H9 (cell line): ENCODE data around the gene RNF213. TPM values are rescaled to one million over a fixed set of nuclear protein-coding genes. Genes with fewer than 3 reads are reported as not detected.
A peak's percentile ranks its signal among the peaks of the same experiment; 100 is the strongest.

ENCODE experiments used
- DNase-seq: peaks from one replicate; pipeline ENCODE4 v3.0.0-alpha.2; 2017
- H2AFZ ChIP-seq: one replicate; pipeline ENCODE4 v1.6.1; 2013; ENCODE audit warnings: mild to moderate bottlenecking, low read length, control low read depth, moderate library complexity
- H2AK5ac ChIP-seq: 2 replicates; pipeline ENCODE4 v1.6.1; 2013; ENCODE audit warnings: low read length, control low read depth, mixed read lengths; ENCODE audit not compliant: insufficient read length
- H2BK120ac ChIP-seq: one replicate; pipeline ENCODE4 v1.6.1; 2013; ENCODE audit warnings: low read depth, mild to moderate bottlenecking, low read length, control low read depth, inconsistent platforms; ENCODE audit not compliant: poor library complexity, severe bottlenecking
- H2BK12ac ChIP-seq: 2 replicates; pipeline ENCODE4 v1.6.1; 2013; ENCODE audit warnings: low read length, control low read depth, mixed read lengths, low read depth; ENCODE audit not compliant: insufficient read length
- H2BK15ac ChIP-seq: 2 replicates; pipeline ENCODE4 v1.6.1; 2013; ENCODE audit warnings: low read depth, low read length, control low read depth
- H2BK20ac ChIP-seq: one replicate; pipeline ENCODE4 v1.6.1; 2013; ENCODE audit warnings: low read depth, mild to moderate bottlenecking, low read length, control low read depth, inconsistent platforms; ENCODE audit not compliant: poor library complexity, severe bottlenecking
- H2BK5ac ChIP-seq: 2 replicates; pipeline ENCODE4 v1.6.1; 2013; ENCODE audit warnings: low read length, control low read depth, mixed read lengths; ENCODE audit not compliant: insufficient read length
- H3K14ac ChIP-seq: 2 replicates; pipeline ENCODE4 v1.6.1; 2013; ENCODE audit warnings: low read length, control low read depth; ENCODE audit not compliant: insufficient read depth
- H3K18ac ChIP-seq: 2 replicates; pipeline ENCODE4 v1.6.1; 2013; ENCODE audit warnings: low read depth, mild to moderate bottlenecking, mixed read lengths, low read length, control low read depth; ENCODE audit not compliant: insufficient read length
- H3K23ac ChIP-seq: 2 replicates; pipeline ENCODE4 v1.6.1; 2013; ENCODE audit warnings: low read length, control low read depth, mixed read lengths, low read depth; ENCODE audit not compliant: insufficient read length
- H3K23me2 ChIP-seq: 2 replicates; pipeline ENCODE4 v1.6.1; 2013; ENCODE audit warnings: low read depth, mild to moderate bottlenecking, mixed read lengths, low read length, control low read depth; ENCODE audit not compliant: insufficient read length, poor library complexity, severe bottlenecking
- H3K27ac ChIP-seq: 2 replicates; pipeline ENCODE4 v1.5.1; 2013; ENCODE audit warnings: low read length, control low read depth, mixed read lengths, low read depth; ENCODE audit not compliant: insufficient read length
- H3K27me3 ChIP-seq: 2 replicates; pipeline ENCODE4 v1.6.1; 2013; ENCODE audit warnings: low read length, control low read depth, inconsistent platforms; ENCODE audit not compliant: insufficient read depth
- H3K4ac ChIP-seq: 2 replicates; pipeline ENCODE4 v1.6.1; 2013; ENCODE audit warnings: low read depth, mild to moderate bottlenecking, control low read depth, inconsistent platforms, low read length, moderate library complexity
- H3K4me1 ChIP-seq: 2 replicates; pipeline ENCODE4 v1.6.1; 2013; ENCODE audit warnings: low read length, control low read depth, inconsistent platforms; ENCODE audit not compliant: insufficient read depth
- H3K4me2 ChIP-seq: 2 replicates; pipeline ENCODE4 v1.6.1; 2013; ENCODE audit warnings: low read length, control low read depth, mixed read lengths; ENCODE audit not compliant: insufficient read length, insufficient read depth
- H3K56ac ChIP-seq: 2 replicates; pipeline ENCODE4 v1.6.1; 2013; ENCODE audit warnings: low read depth, mild to moderate bottlenecking, mixed read lengths, low read length, control low read depth; ENCODE audit not compliant: insufficient read length
- H3K79me1 ChIP-seq: 2 replicates; pipeline ENCODE4 v1.6.1; 2013; ENCODE audit warnings: low read depth, mild to moderate bottlenecking, moderate library complexity, low read length, control low read depth, inconsistent platforms; ENCODE audit not compliant: insufficient read depth, poor library complexity, severe bottlenecking
- H3K79me2 ChIP-seq: 2 replicates; pipeline ENCODE4 v1.6.1; 2013; ENCODE audit warnings: low read length, control low read depth, inconsistent platforms; ENCODE audit not compliant: insufficient read depth
- H3K9ac ChIP-seq: 2 replicates; pipeline ENCODE4 v1.6.1; 2013; ENCODE audit warnings: low read length, control low read depth, mixed read lengths; ENCODE audit not compliant: insufficient read length; ENCODE audit errors: extremely low read depth
- H3K9me3 ChIP-seq: one replicate; pipeline ENCODE4 v1.6.1; 2013; ENCODE audit warnings: low read depth, low read length, inconsistent platforms; ENCODE audit not compliant: control insufficient read depth
- H3T11ph ChIP-seq: one replicate; pipeline ENCODE4 v1.6.1; 2013; ENCODE audit warnings: mild to moderate bottlenecking, low read length, control low read depth, inconsistent platforms
- H4K20me1 ChIP-seq: one replicate; pipeline ENCODE4 v1.6.1; 2013; ENCODE audit not compliant: control insufficient read depth, insufficient read length, insufficient read depth
- H4K5ac ChIP-seq: 2 replicates; pipeline ENCODE4 v1.6.1; 2013; ENCODE audit warnings: low read depth, mild to moderate bottlenecking, mixed read lengths, low read length, control low read depth; ENCODE audit not compliant: insufficient read length
- H4K8ac ChIP-seq: replicated peaks from 2 replicates; pipeline ENCODE4 v1.6.1; 2013; ENCODE audit warnings: low read length, control low read depth, mixed read lengths, low read depth; ENCODE audit not compliant: insufficient read length
- H4K91ac ChIP-seq: 2 replicates; pipeline ENCODE4 v1.6.1; 2013; ENCODE audit warnings: low read depth, mild to moderate bottlenecking, moderate library complexity, mixed read lengths, low read length, control low read depth; ENCODE audit not compliant: insufficient read length
- H3K27ac Mint-ChIP-seq, 3 experiments: 2 replicates in 2 of 3; 3 replicates in 1 of 3; pipeline ENCODE4 v1.8.0; 2020 to 2021; ENCODE audit warnings: mixed read lengths in 3 of 3, mild to moderate bottlenecking in 1 of 3, moderate library complexity in 1 of 3
- H3K27me3 Mint-ChIP-seq: 2 replicates; pipeline ENCODE4 v1.8.0; 2021; ENCODE audit warnings: low read depth, mild to moderate bottlenecking, moderate library complexity, mixed read lengths
- H3K36me3 Mint-ChIP-seq, 3 experiments: 2 replicates in 2 of 3; 3 replicates in 1 of 3; pipeline ENCODE4 v1.8.0; 2020 to 2021; ENCODE audit warnings: low read depth in 3 of 3, mixed read lengths in 3 of 3; ENCODE audit not compliant: insufficient read depth in 1 of 3
- H3K4me1 Mint-ChIP-seq, 2 experiments: 2 replicates each; pipeline ENCODE4 v1.8.0; 2020; ENCODE audit warnings: mixed read lengths in 2 of 2
- H3K4me3 Mint-ChIP-seq, 2 experiments: 2 replicates in 1 of 2; 3 replicates in 1 of 2; pipeline ENCODE4 v1.8.0; 2020 to 2021; ENCODE audit warnings: mild to moderate bottlenecking in 2 of 2, mixed read lengths in 2 of 2, moderate library complexity in 1 of 2
- H3K9me3 Mint-ChIP-seq, 2 experiments: 2 replicates in 1 of 2; 3 replicates in 1 of 2; pipeline ENCODE4 v1.8.0; 2020; ENCODE audit warnings: mild to moderate bottlenecking in 2 of 2, mixed read lengths in 2 of 2, moderate library complexity in 1 of 2
- CTCF ChIP-seq: fragments of 200-600 bp; sonication (generic); conservative IDR thresholded peaks from 3 replicates; pipeline ENCODE4 v1.8.0; 2021; ENCODE audit warnings: antibody characterized with exemption, mild to moderate bottlenecking
- WGBS: extraction: QIAGEN DNeasy Blood & Tissue Kit; methylation state at CpG from one replicate; pipeline ENCODE4 v1.1.7; 2013; ENCODE audit warnings: missing lambda C conversion rate, low lambda C conversion rate, mixed read lengths; ENCODE audit not compliant: insufficient read length; ENCODE audit errors: extremely low coverage; 5-methylcytosine and 5-hydroxymethylcytosine counted together
- total RNA-seq: library from RNA; stranded (reverse); gene quantifications from 2 replicates; pipeline ENCODE4 v1.2.1, GENCODE V29; 2021

Gene RNF213
- total RNA-seq, 1 experiment from 2014 or later, result 34.3 TPM

DNA sequence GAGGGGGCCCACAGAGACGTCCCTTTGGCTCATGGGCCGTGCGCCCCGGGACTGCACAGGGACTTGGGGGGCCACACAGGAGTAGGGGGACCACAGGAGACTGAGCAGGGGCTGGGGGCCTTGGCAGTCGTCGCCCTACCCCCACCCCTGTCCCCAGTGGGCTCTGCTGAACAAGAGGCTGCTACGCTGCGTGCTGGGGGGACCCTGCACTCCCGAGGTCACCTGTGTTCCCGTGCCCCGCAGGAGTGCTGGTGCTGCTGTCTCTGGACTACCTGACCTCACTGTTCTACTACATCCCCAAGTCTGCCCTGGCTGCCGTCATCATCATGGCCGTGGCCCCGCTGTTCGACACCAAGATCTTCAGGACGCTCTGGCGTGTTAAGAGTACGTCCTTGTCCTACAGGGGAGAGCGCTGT, 14.4 kb upstream of the RNF213 start:
- no peaks in the 10 kb centered on the region for H3K9me3 Mint-ChIP-seq
- no CpG with 5 or more reads among the region's 19 CpGs for WGBS

More for the DNA sequence above, 14.4 kb upstream of the RNF213 start:
- Histone ChIP-seq H2BK120ac (no peak overlapping the region), H3K18ac (no peak overlapping the region), H2BK5ac (no peak overlapping the region), H2BK20ac (no peak overlapping the region), H3K79me1 (no peaks in the 10 kb centered on the region), H3K4me1 (no peaks in the 10 kb centered on the region), H3K14ac (no peak overlapping the region), H3K23me2 (no peaks in the 10 kb centered on the region), H2BK15ac (no peak overlapping the region), H2AFZ (no peak overlapping the region), H3K79me2 (no peaks in the 10 kb centered on the region), H3K56ac (no peak overlapping the region), H2AK5ac (no peak overlapping the region), H4K20me1 (no peaks in the 10 kb centered on the region), H4K91ac (no peak overlapping the region), H3K9me3 (no peaks in the 10 kb centered on the region), H3K23ac (no peak overlapping the region), H4K8ac (no peak overlapping the region), H2BK12ac (no peak overlapping the region), H3K27ac (no peak overlapping the region), H3K4ac (no peak overlapping the region), H3K4me2 (no peak overlapping the region), H4K5ac (no peak overlapping the region), H3K9ac (no peak overlapping the region), H3T11ph (no peak overlapping the region), H3K27me3 (no peaks in the 10 kb centered on the region)
- no peak for DNase-seq
- Mint-ChIP-seq H3K27ac (peak overlapping the region in 2 of 3 experiments; percentile 52 to 75; a peak in 2 of 7 replicates), H3K36me3 (peaks cover 8 to 34% (median 20%) of the 10 kb centered on the region in 3 experiments), H3K4me1 (no peaks in the 10 kb centered on the region), H3K27me3 (no peaks in the 10 kb centered on the region; the same call in 1 of the 2 replicates), H3K4me3 (no peak overlapping the region)
- no peak for TF ChIP-seq CTCF
